Activated B cell treated with CpG ODN at 0.5 μM for 24 hours (primary cell): Measurements from ENCODE around the gene MYO18B. TPM values are rescaled to one million over a fixed set of nuclear protein-coding genes. Genes with fewer than 3 reads are reported as not detected.

Experiments used
- ATAC-seq: fragments of 200-7000 bp; cut with Tn5 transposase; one replicate; pipeline ENCODE4 v1.10.0; 2021; ENCODE audit warnings: low read depth, mild to moderate bottlenecking, moderate library complexity
- CTCF ChIA-PET: fragments of 350-600 bp; sonication (Branson Sonifier 250); formaldehyde crosslinking; loops from one replicate; lab custom pipeline; 2021; ENCODE audit warnings: antibody characterized with exemption; lab: Charles Lee
- POLR2A ChIA-PET: fragments of 350-600 bp; sonication (Branson Sonifier 250); formaldehyde crosslinking; loops from one replicate; lab custom pipeline; 2021; ENCODE audit warnings: antibody characterized with exemption; lab: Charles Lee
- DNase-seq: peaks from one replicate; pipeline ENCODE4 v3.0.0; 2022
- H3K27ac Mint-ChIP-seq: one replicate; pipeline ENCODE4 v1.8.0; 2020; ENCODE audit warnings: mixed read lengths
- H3K27me3 Mint-ChIP-seq: one replicate; pipeline ENCODE4 v1.8.0; 2021; ENCODE audit warnings: mixed read lengths
- H3K36me3 Mint-ChIP-seq: one replicate; pipeline ENCODE4 v1.8.0; 2021; ENCODE audit warnings: low read depth, mixed read lengths
- H3K4me1 Mint-ChIP-seq: one replicate; pipeline ENCODE4 v1.8.0; 2021; ENCODE audit warnings: mixed read lengths
- H3K4me3 Mint-ChIP-seq: one replicate; pipeline ENCODE4 v1.8.0; 2020; ENCODE audit warnings: mild to moderate bottlenecking, mixed read lengths
- H3K9me3 Mint-ChIP-seq: one replicate; pipeline ENCODE4 v1.8.0; 2020; ENCODE audit warnings: mixed read lengths
- CTCF ChIP-seq: fragments of 200-600 bp; IDR thresholded peaks from one replicate; pipeline ENCODE4 v1.8.0; 2022; ENCODE audit warnings: antibody characterized with exemption, mild to moderate bottlenecking
- intact Hi-C: fragments of 100-400 bp; cut with micrococcal nuclease; formaldehyde crosslinking; loops from one replicate; pipeline ENCODE4 v1.15.1; 2024
- total RNA-seq: library from RNA; stranded (reverse); gene quantifications from 2 replicates; pipeline ENCODE4 v1.2.3, GENCODE V29; 2022

The MYO18B gene
- total RNA-seq, 1 donor from 2014 or later, result 0.27 TPM

- Mint-ChIP-seq H3K4me3 (no peak overlapping the region), H3K4me1 (no peaks in the 10 kb centered on the region), H3K36me3 (no peaks in the 10 kb centered on the region), H3K27me3 (peaks cover 14% of the 10 kb centered on the region), H3K9me3 (peaks cover 3% of the 10 kb centered on the region), H3K27ac (no peak overlapping the region)
- no peak for TF ChIP-seq CTCF
- ATAC-seq, result no peak
- no peak for DNase-seq
- CTCF ChIA-PET, result no interaction called here
- POLR2A ChIA-PET, result no interaction called here
- intact Hi-C loops, result no loop called here
Measured at GRCh38 chr22:25804676-25805075, 62.7 kb downstream of the MYO18B start.

- Mint-ChIP-seq H3K9me3 (peaks cover 3% of the 10 kb centered on the region), H3K27me3 (peaks cover 8% of the 10 kb centered on the region), H3K4me3 (no peak overlapping the region), H3K4me1 (no peaks in the 10 kb centered on the region), H3K27ac (no peak overlapping the region), H3K36me3 (no peaks in the 10 kb centered on the region)
- ChIA-PET POLR2A (no interaction called here), CTCF (no interaction called here)
- intact Hi-C loops, result no loop called here
- ATAC-seq, result no peak
- no peak for TF ChIP-seq CTCF
- DNase-seq, result no peak
Measured at GRCh38 chr22:25806579-25806978, 64.6 kb downstream of the MYO18B start.

GRCh38 chr22:25814685-25815084, 72.7 kb downstream of the MYO18B start:
- POLR2A ChIA-PET, result no interaction called here
- Mint-ChIP-seq H3K27me3 (peaks cover 27% of the 10 kb centered on the region), H3K9me3 (no peaks in the 10 kb centered on the region), H3K36me3 (no peaks in the 10 kb centered on the region), H3K27ac (no peak overlapping the region), H3K4me1 (no peaks in the 10 kb centered on the region), H3K4me3 (no peak overlapping the region)
- no peak for TF ChIP-seq CTCF
- intact Hi-C loops, result no loop called here
- CTCF ChIA-PET, result no interaction called here
- no peak for ATAC-seq
- no peak for DNase-seq

GRCh38 chr22:25815561-25815960, 73.6 kb downstream of the MYO18B start:
- no peak for ATAC-seq
- CTCF ChIA-PET, result no interaction called here
- Mint-ChIP-seq H3K4me1 (no peaks in the 10 kb centered on the region), H3K36me3 (no peaks in the 10 kb centered on the region), H3K9me3 (peaks cover 3% of the 10 kb centered on the region), H3K4me3 (no peak overlapping the region), H3K27me3 (peaks cover 27% of the 10 kb centered on the region), H3K27ac (no peak overlapping the region)
- POLR2A ChIA-PET, result no interaction called here
- no peak for DNase-seq
- intact Hi-C loops, result no loop called here
- no peak for TF ChIP-seq CTCF

GRCh38 chr22:25816522-25817059, 74.6 kb downstream of the MYO18B start:
- POLR2A ChIA-PET, result no interaction called here

More at GRCh38 chr22:25816522-25817059, 74.6 kb downstream of the MYO18B start:
- Mint-ChIP-seq H3K4me1 (no peaks in the 10 kb centered on the region), H3K4me3 (no peak overlapping the region), H3K36me3 (no peaks in the 10 kb centered on the region), H3K9me3 (peaks cover 5% of the 10 kb centered on the region), H3K27ac (no peak overlapping the region), H3K27me3 (peaks cover 27% of the 10 kb centered on the region)
- intact Hi-C loops, result no loop called here
- CTCF ChIA-PET, result no interaction called here
- DNase-seq (no peak), ATAC-seq (no peak)
- TF ChIP-seq CTCF, result no peak
